ENCODE results near the gene GGT7. TPM values are rescaled to one million over a fixed set of nuclear protein-coding genes. Genes with fewer than 3 reads are reported as not detected.
A peak's percentile ranks its signal among the peaks of the same experiment; 100 is the strongest.

The GGT7 gene
- total RNA-seq, 2 experiments from 2014 or later, result 1.8 to 2.7 TPM

DNA sequence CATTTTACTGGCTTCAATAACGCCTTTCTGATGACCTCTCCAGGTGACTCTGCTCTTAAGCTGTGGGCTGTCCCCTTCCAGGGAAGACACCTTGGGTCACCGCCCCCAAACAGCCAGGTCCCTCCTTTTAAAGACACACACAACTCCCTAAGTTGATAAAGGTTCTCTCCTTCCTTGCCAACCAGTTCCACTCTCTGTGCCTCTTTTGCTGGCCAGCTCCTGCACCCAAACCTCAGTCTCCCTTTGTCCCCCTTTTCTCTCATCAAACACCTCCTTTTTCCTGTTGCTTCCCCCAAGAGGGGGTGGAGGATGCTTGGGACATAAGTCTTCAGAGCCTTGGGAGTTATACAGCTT, 48.2 kb downstream of the GGT7 start:
- peak; percentile 83 for DNase-seq (ENCODE audit: low spot score)

DNA sequence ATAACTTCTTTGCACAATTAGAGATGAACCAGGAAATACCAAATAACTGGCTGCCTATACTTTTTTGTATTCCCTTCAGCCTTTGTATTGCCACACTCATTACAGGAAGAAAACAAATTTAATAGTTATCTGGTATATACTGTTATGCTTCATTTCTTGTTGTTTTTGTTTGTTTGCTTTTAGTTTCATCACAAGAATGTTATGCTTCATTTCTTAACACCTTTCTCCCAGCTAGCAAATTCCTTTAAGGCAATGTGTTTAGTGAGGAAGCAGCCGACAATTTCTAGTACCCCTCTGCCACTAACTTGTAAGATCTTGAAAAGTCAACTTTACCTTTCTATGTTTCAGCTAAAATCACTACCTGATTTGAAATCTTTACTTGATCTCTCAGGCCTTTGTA, 48.6 kb downstream of the GGT7 start:
- CTCF ChIA-PET (ENCODE audit: unreplicated experiment), result no interaction called here
- POLR2A ChIA-PET, result interaction anchor here (0.6 to 0.9 kb wide), 2 partner anchors 13 to 356 kb away, joined by 3 read pairs; no protein-coding TSS in a partner anchor
- Histone ChIP-seq H3K9me3 (ENCODE audit: low read length) (no peaks in the 10 kb centered on the region), H3K4me1 (ENCODE audit: insufficient read depth, low read length, poor library complexity, severe bottlenecking) (peaks cover 18% of the 10 kb centered on the region), H3K4me2 (ENCODE audit: low read length) (peak overlapping the region; percentile 91), H3K36me3 (ENCODE audit: insufficient read depth, low read length) (no peaks in the 10 kb centered on the region), H3K9me2 (ENCODE audit: insufficient read depth, low read length) (no peaks in the 10 kb centered on the region), H4K20me1 (ENCODE audit: insufficient read depth, low read length) (peaks cover 19% of the 10 kb centered on the region; the same call in 1 of the 2 replicates), H3K4me3 (ENCODE audit: low read depth, low read length, poor library complexity, severe bottlenecking) (peak overlapping the region; percentile 84), H3K79me2 (ENCODE audit: insufficient read depth, low read depth, low read length) (peaks cover 37% of the 10 kb centered on the region), H3K27ac (ENCODE audit: low read depth, low read length, poor library complexity, severe bottlenecking) (no peak overlapping the region), H2AFZ (ENCODE audit: low read length) (no peak overlapping the region)
- intact Hi-C loops (cut with micrococcal nuclease; ENCODE audit: unreplicated experiment), result no loop called here
- TSS peak; percentile 56 for BruUV-seq (replicated peaks)
- no peak for TF ChIP-seq EZH2phosphoT487 (IDR thresholded peaks at IDR 0.05; ENCODE audit: borderline replicate concordance, low read depth, low read length)
- TF ChIP-seq, protein P1, sequence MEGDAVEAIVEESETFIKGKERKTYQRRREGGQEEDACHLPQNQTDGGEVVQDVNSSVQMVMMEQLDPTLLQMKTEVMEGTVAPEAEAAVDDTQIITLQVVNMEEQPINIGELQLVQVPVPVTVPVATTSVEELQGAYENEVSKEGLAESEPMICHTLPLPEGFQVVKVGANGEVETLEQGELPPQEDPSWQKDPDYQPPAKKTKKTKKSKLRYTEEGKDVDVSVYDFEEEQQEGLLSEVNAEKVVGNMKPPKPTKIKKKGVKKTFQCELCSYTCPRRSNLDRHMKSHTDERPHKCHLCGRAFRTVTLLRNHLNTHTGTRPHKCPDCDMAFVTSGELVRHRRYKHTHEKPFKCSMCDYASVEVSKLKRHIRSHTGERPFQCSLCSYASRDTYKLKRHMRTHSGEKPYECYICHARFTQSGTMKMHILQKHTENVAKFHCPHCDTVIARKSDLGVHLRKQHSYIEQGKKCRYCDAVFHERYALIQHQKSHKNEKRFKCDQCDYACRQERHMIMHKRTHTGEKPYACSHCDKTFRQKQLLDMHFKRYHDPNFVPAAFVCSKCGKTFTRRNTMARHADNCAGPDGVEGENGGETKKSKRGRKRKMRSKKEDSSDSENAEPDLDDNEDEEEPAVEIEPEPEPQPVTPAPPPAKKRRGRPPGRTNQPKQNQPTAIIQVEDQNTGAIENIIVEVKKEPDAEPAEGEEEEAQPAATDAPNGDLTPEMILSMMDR (conservative IDR thresholded peaks at IDR 0.05; ENCODE audit: low read length), result no peak
- DNase-seq (ENCODE audit: low spot score), result no peak

More for the DNA sequence above, 48.2 kb downstream of the GGT7 start:
- H3K27ac ChIP-seq (ENCODE audit: low read depth, low read length, poor library complexity, severe bottlenecking), result peak overlapping the region; percentile 61
- H3K36me3 ChIP-seq (ENCODE audit: insufficient read depth, low read length), result no peaks in the 10 kb centered on the region
- POLR2A ChIA-PET, result interaction anchor here (0.6 to 0.9 kb wide), 2 partner anchors 13 to 357 kb away, joined by 3 read pairs; no protein-coding TSS in a partner anchor
- CTCF ChIA-PET (ENCODE audit: unreplicated experiment), result no interaction called here
- H3K4me1 ChIP-seq (ENCODE audit: insufficient read depth, low read length, poor library complexity, severe bottlenecking), result peaks cover 18% of the 10 kb centered on the region
- TF ChIP-seq, protein P1 (conservative IDR thresholded peaks at IDR 0.05; ENCODE audit: low read length), result no peak
- no peak for TF ChIP-seq EZH2phosphoT487 (IDR thresholded peaks at IDR 0.05; ENCODE audit: borderline replicate concordance, low read depth, low read length)
- H3K9me2 ChIP-seq (ENCODE audit: insufficient read depth, low read length), result no peaks in the 10 kb centered on the region
- peak overlapping the region; percentile 91 for H3K4me2 ChIP-seq (ENCODE audit: low read length)
- H2AFZ ChIP-seq (ENCODE audit: low read length), result peak overlapping the region; percentile 38; the same call in 1 of the 2 replicates
- H3K9me3 ChIP-seq (ENCODE audit: low read length), result no peaks in the 10 kb centered on the region
- H3K79me2 ChIP-seq (ENCODE audit: insufficient read depth, low read depth, low read length), result peaks cover 33% of the 10 kb centered on the region
- peak overlapping the region; percentile 84 for H3K4me3 ChIP-seq (ENCODE audit: low read depth, low read length, poor library complexity, severe bottlenecking)
- intact Hi-C loops (cut with micrococcal nuclease; ENCODE audit: unreplicated experiment), result no loop called here
- H4K20me1 ChIP-seq (ENCODE audit: insufficient read depth, low read length), result peaks cover 16% of the 10 kb centered on the region; the same call in 1 of the 2 replicates
- no TSS peak for BruUV-seq (replicated peaks)

DNA sequence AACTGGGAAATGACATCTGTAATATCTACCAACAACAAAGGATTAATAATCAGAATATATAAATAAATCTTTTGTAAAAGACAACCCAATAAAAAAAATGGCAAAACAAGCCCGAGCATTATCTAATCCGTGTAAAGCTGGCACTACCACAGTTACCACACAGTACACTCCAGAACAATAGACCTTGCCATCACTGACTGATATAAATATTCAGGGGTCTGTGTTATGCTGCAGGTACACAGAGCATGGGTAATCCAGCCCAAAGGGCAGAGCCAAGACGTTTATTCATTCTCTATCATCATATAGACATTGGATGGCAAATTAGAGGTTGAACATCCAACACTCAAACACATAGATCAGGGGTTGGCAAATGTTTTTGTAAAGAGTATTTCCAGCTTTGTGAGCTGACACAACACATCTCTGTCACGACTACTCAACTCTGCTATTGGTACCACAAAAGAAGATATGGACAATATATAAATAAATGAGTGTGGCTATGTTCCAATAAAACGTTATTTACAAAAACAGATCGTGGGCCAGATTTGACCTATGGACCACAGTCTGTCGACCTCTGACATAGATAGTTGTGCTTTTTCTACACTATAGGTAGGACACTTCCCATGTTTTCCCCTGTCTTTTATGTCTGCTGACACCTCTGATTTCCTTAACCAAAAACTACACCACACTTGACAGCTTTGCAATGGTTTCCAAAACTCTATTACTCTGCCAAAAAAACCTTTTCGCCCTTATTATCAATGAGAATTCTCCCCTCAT, 51.7 kb downstream of the GGT7 start:
- H4K20me1 ChIP-seq (ENCODE audit: insufficient read depth, low read length), result peaks cover 29% of the 10 kb centered on the region
- DNase-seq (ENCODE audit: low spot score), result no peak
- H3K4me1 ChIP-seq (ENCODE audit: insufficient read depth, low read length, poor library complexity, severe bottlenecking), result peaks cover 15% of the 10 kb centered on the region
- no peak overlapping the region for H3K4me2 ChIP-seq (ENCODE audit: low read length)
- no peak for TF ChIP-seq EZH2phosphoT487 (IDR thresholded peaks at IDR 0.05; ENCODE audit: borderline replicate concordance, low read depth, low read length)
- TF ChIP-seq, protein P1 (conservative IDR thresholded peaks at IDR 0.05; ENCODE audit: low read length), result no peak
- H3K9me2 ChIP-seq (ENCODE audit: insufficient read depth, low read length), result no peaks in the 10 kb centered on the region
- no peaks in the 10 kb centered on the region for H3K36me3 ChIP-seq (ENCODE audit: insufficient read depth, low read length)
- POLR2A ChIA-PET, result interaction anchor here (0.7 kb wide), 1 partner anchor 237 kb away, joined by 3 read pairs; no protein-coding TSS in a partner anchor
- H3K9me3 ChIP-seq (ENCODE audit: low read length), result no peaks in the 10 kb centered on the region
- CTCF ChIA-PET (ENCODE audit: unreplicated experiment), result no interaction called here
- no TSS peak for BruUV-seq (replicated peaks)
- intact Hi-C loops (cut with micrococcal nuclease; ENCODE audit: unreplicated experiment), result no loop called here
- H3K4me3 ChIP-seq (ENCODE audit: low read depth, low read length, poor library complexity, severe bottlenecking), result no peak overlapping the region
- H3K79me2 ChIP-seq (ENCODE audit: insufficient read depth, low read depth, low read length), result peaks cover 54% of the 10 kb centered on the region
- H2AFZ ChIP-seq (ENCODE audit: low read length), result no peak overlapping the region
- no peak overlapping the region for H3K27ac ChIP-seq (ENCODE audit: low read depth, low read length, poor library complexity, severe bottlenecking)
